Keratinocyte (primary cell): ENCODE measurements around the gene ZBTB3. TPM values are rescaled to one million over a fixed set of nuclear protein-coding genes. Genes with fewer than 3 reads are reported as not detected.

Source experiments
- DNase-seq: peaks from one replicate; pipeline ENCODE4 v3.0.0-alpha.2; 2011; ENCODE audit warnings: low read depth, missing footprints, low spot score
- FAIRE-seq: peaks from 2 replicates; lab custom pipeline; 2011; peaks lifted over from hg19 to GRCh38; lab: Jason Lieb, UNC
- H2AFZ ChIP-seq: 2 replicates; pipeline ENCODE4 v1.6.0; 2012; ENCODE audit warnings: low read length, control low read depth, inconsistent platforms; ENCODE audit not compliant: control insufficient read depth
- H3K27ac ChIP-seq: 2 replicates; pipeline ENCODE4 v1.5.1; 2011; ENCODE audit warnings: low read length; ENCODE audit not compliant: control insufficient read depth, insufficient read depth
- H3K27me3 ChIP-seq: 3 replicates; pipeline ENCODE4 v1.6.0; 2011; ENCODE audit warnings: low read length; ENCODE audit not compliant: control insufficient read depth, insufficient read depth; ENCODE audit errors: extremely low read depth
- H3K36me3 ChIP-seq, 2 experiments: 2 replicates in 1 of 2; 3 replicates in 1 of 2; pipeline ENCODE4 v1.5.1; 2011; ENCODE audit warnings: low read length in 2 of 2, mild to moderate bottlenecking in 1 of 2; ENCODE audit not compliant: control insufficient read depth in 2 of 2, insufficient read depth in 2 of 2; ENCODE audit errors: extremely low read depth in 1 of 2
- H3K4me1 ChIP-seq: 3 replicates; pipeline ENCODE4 v1.5.1; 2011; ENCODE audit warnings: low read length; ENCODE audit not compliant: control insufficient read depth, insufficient read depth; ENCODE audit errors: extremely low read depth
- H3K4me2 ChIP-seq: 3 replicates; pipeline ENCODE4 v1.6.0; 2011; ENCODE audit warnings: low read depth, low read length; ENCODE audit not compliant: control insufficient read depth, insufficient read depth; ENCODE audit errors: extremely low read depth
- H3K4me3 ChIP-seq, 3 experiments: fragments of 200-600 bp in 1 of 3; sonication (generic) in 1 of 3; 2 replicates in 2 of 3; 3 replicates in 1 of 3; pipeline ENCODE4 v1.5.1; 2011 to 2016; ENCODE audit warnings: low read length in 3 of 3, mild to moderate bottlenecking in 3 of 3, control low read depth in 2 of 3, inconsistent platforms in 1 of 3, low read depth in 1 of 3, mixed read lengths in 1 of 3, mixed run types in 1 of 3, moderate library complexity in 1 of 3; ENCODE audit not compliant: control insufficient read depth in 2 of 3, insufficient read depth in 2 of 3; ENCODE audit errors: extremely low read depth in 1 of 3
- H3K79me2 ChIP-seq: 2 replicates; pipeline ENCODE4 v1.6.0; 2012; ENCODE audit warnings: low read length; ENCODE audit not compliant: control insufficient read depth, insufficient read depth
- H3K9ac ChIP-seq: 3 replicates; pipeline ENCODE4 v1.6.0; 2011; ENCODE audit warnings: low read length; ENCODE audit not compliant: control insufficient read depth, insufficient read depth; ENCODE audit errors: extremely low read depth
- H3K9me1 ChIP-seq: 3 replicates; pipeline ENCODE4 v1.6.0; 2011; ENCODE audit warnings: low read length; ENCODE audit not compliant: control insufficient read depth, insufficient read depth; ENCODE audit errors: extremely low read depth
- H3K9me3 ChIP-seq: 2 replicates; pipeline ENCODE4 v1.5.1; 2012; ENCODE audit warnings: low read depth, low read length; ENCODE audit not compliant: control insufficient read depth
- H4K20me1 ChIP-seq: 3 replicates; pipeline ENCODE4 v1.6.0; 2011; ENCODE audit warnings: low read length; ENCODE audit not compliant: control insufficient read depth, insufficient read depth; ENCODE audit errors: extremely low read depth
- EZH2 ChIP-seq: IDR thresholded peaks from one replicate; pipeline ENCODE4 v1.6.1; 2012; ENCODE audit warnings: inconsistent platforms, mild to moderate bottlenecking, low read length, moderate library complexity
- dilution Hi-C: fragments of 300-500 bp; cut with MboI; formaldehyde crosslinking; loops from one replicate; pipeline ENCODE4 v1.7.0; 2020; ENCODE audit warnings: low sequenced_read_pairs; ENCODE audit not compliant: extremely low pct_ligation_motif_present
- polyA plus RNA-seq, 5 experiments: library from polyadenylated mRNA; depleted of rRNA in 3 of 5; stranded (reverse) in 3 of 5; stranded (forward) in 1 of 5; unstranded in 1 of 5; fragments of >200 nt; gene quantifications; 1 replicate in 1 of 5; 2 replicates in 3 of 5; 3 replicates in 1 of 5; pipeline versions ENCODE4 v1.2.1 to v1.2.3, GENCODE V29; 2011 to 2012; ENCODE audit warnings: missing spikeins in 2 of 5, low read depth in 1 of 5, low replicate concordance in 1 of 5
- TF ChIP-seq, protein P1 (sequence below), 3 experiments: IDR thresholded peaks in 1 of 3; conservative IDR thresholded peaks in 1 of 3; optimal IDR thresholded peaks in 1 of 3; 2 replicates in 2 of 3; 3 replicates in 1 of 3; pipeline versions ENCODE3 to v1.5.1; 2011; ENCODE audit warnings: low read length in 3 of 3, mild to moderate bottlenecking in 3 of 3, moderate library complexity in 2 of 3, control low read depth in 1 of 3, inconsistent platforms in 1 of 3; ENCODE audit not compliant: insufficient read depth in 2 of 3; ENCODE audit errors: extremely low read depth in 1 of 3

Gene ZBTB3
- polyA plus RNA-seq, 1 donor (not counting 4 experiments of a cell fraction or from before 2014, with no cell fraction given): 3.4 TPM

DNA sequence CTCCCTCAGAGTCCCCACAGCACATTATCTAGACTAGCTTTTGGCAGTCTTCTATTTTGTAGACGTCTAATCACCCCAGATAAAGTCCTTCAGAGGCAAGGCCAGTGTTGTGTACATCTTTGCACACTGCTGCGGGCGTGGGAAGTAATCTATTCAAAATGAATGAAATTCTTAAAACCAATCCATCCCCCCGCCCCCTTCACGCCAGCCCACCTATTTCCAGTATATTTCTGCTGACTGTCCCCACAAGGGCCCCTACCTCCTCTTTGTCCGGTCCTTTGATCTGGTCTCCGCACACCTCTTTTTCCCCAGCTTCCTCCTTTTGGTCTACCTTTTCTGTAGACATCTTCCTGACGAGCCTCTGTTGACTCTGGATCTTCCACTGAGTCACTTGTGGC lies 47.1 kb downstream of the ZBTB3 start:
- DNase-seq (no peak), FAIRE-seq (no peak)
- H3K9ac ChIP-seq: peak overlapping the region; percentile 52
- H2AFZ ChIP-seq: no peak overlapping the region
- TF ChIP-seq, protein P1, sequence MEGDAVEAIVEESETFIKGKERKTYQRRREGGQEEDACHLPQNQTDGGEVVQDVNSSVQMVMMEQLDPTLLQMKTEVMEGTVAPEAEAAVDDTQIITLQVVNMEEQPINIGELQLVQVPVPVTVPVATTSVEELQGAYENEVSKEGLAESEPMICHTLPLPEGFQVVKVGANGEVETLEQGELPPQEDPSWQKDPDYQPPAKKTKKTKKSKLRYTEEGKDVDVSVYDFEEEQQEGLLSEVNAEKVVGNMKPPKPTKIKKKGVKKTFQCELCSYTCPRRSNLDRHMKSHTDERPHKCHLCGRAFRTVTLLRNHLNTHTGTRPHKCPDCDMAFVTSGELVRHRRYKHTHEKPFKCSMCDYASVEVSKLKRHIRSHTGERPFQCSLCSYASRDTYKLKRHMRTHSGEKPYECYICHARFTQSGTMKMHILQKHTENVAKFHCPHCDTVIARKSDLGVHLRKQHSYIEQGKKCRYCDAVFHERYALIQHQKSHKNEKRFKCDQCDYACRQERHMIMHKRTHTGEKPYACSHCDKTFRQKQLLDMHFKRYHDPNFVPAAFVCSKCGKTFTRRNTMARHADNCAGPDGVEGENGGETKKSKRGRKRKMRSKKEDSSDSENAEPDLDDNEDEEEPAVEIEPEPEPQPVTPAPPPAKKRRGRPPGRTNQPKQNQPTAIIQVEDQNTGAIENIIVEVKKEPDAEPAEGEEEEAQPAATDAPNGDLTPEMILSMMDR (optimal IDR thresholded peaks at IDR 0.05 in 1 of 3, IDR thresholded peaks at IDR 0.05 in 1 of 3, conservative IDR thresholded peaks at IDR 0.05 in 1 of 3; ENCODE audit: extremely low read depth in 1 of 3, insufficient read depth in 2 of 3, low read length in 3 of 3): no peak
- TF ChIP-seq EZH2: no peak
- peak overlapping the region; percentile 72 for H3K4me2 ChIP-seq
- H3K4me1 ChIP-seq: peaks cover 36% of the 10 kb centered on the region
- H3K36me3 ChIP-seq: peaks cover 2 to 13% of the 10 kb centered on the region in 2 experiments
- H4K20me1 ChIP-seq: no peaks in the 10 kb centered on the region
- no peaks in the 10 kb centered on the region for H3K9me1 ChIP-seq
- H3K27me3 ChIP-seq: no peaks in the 10 kb centered on the region
- H3K4me3 ChIP-seq: no peak overlapping the region
- H3K27ac ChIP-seq: no peak overlapping the region
- dilution Hi-C loops: no loop called here
- no peaks in the 10 kb centered on the region for H3K79me2 ChIP-seq
- no peaks in the 10 kb centered on the region for H3K9me3 ChIP-seq

DNA sequence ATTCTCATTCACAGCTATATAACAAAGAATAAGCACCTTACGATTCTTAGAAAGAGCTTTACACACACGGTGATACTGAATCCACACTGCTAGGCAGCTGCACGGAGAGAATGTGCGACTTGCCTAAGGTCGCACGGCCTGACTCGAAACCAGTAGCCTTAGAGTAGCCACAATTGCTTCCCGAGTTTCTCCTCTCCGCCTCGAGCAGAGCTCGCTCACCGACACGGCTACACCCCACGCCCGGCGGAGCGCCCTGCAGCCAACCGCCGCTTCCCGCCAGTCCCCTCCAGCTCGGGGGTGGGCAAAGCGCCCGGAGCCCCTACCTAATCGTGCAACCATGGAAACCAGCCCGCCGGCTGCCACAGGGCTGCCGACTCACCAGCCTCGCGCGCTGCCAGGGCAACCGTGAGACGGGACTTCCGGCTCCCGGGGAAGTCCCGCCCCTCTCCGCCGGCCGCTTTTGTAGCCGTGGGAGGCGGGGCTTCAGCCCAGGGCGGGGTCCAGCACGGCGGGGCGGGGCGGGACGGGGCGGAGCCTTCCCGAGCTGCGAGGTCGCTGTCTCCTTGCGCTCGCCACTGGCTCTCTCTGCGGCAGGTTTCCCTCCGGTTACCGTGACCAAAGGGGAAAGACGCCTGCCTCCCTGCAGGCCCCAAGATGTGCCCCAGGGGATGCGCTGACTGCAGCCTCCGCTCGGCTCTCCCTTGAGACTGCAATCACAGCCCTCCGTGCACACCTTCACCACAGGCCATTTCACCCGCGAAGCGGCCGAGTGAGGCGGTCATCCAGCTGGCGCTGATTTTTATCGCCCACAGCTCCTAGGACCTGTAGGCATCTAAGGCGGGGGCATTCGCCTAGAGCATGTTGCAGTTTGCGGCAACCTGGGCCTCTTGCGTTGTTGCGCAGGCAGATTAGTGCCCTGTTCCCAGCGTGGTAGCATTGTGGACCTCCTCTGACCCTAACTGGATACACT lies 47.8 kb downstream of the ZBTB3 start:
- H3K79me2 ChIP-seq: no peaks in the 10 kb centered on the region
- H3K27ac ChIP-seq: peak overlapping the region; percentile 87
- no peaks in the 10 kb centered on the region for H4K20me1 ChIP-seq
- DNase-seq: peak; percentile 73
- no peaks in the 10 kb centered on the region for H3K27me3 ChIP-seq
- H3K9me3 ChIP-seq: no peaks in the 10 kb centered on the region
- peak overlapping the region; percentile 92 for H2AFZ ChIP-seq
- no peak for TF ChIP-seq EZH2
- TF ChIP-seq, protein P1 (optimal IDR thresholded peaks at IDR 0.05 in 1 of 3, IDR thresholded peaks at IDR 0.05 in 1 of 3, conservative IDR thresholded peaks at IDR 0.05 in 1 of 3; ENCODE audit: extremely low read depth in 1 of 3, insufficient read depth in 2 of 3, low read length in 3 of 3): no peak
- H3K4me1 ChIP-seq: peaks cover 36% of the 10 kb centered on the region
- no peaks in the 10 kb centered on the region for H3K9me1 ChIP-seq
- H3K4me3 ChIP-seq: peak overlapping the region; percentile 59 to 95 (median 72)
- FAIRE-seq: no peak
- H3K36me3 ChIP-seq: peaks cover 2 to 11% of the 10 kb centered on the region in 2 experiments
- H3K4me2 ChIP-seq: peak overlapping the region; percentile 99
- dilution Hi-C loops: no loop called here
- H3K9ac ChIP-seq: peak overlapping the region; percentile 86
